ENCODE data around the gene DENND1C. TPM values are rescaled to one million over a fixed set of nuclear protein-coding genes. Genes with fewer than 3 reads are reported as not detected.

Gene DENND1C
- total RNA-seq, 4 donors from 2014 or later: 1.0 to 7.6 (median 4.6) TPM

GRCh38 chr19:6524311-6524710 is 42.7 kb upstream of the DENND1C start:
- no peak for ATAC-seq (ENCODE audit: low FRiP score)
- no peak for DNase-seq (ENCODE audit: low spot score)
- TF ChIP-seq CTCF (IDR thresholded peaks at IDR 0.05): no peak

DNA sequence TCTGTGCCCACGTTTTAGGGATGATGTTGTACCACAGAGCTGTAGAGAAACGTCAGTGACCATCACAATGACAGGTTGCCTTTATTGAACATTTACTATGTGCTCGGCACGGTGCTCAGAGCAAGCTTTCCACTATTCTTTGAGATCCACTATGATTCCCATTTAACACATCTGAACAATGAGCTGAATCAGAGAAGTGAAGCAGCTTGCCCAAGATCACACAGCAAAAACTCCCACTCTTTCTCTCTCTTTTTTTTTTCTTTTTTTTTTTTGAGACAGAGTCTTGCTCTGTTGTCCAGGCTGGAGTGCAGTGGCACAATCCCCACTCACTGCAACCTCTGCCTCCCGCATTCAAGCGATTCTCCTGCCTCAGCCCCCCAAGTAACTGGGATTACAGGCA is 41.1 kb upstream of the DENND1C start:
- DNase-seq (ENCODE audit: low spot score) (no peak), ATAC-seq (ENCODE audit: low FRiP score) (no peak)
- no peak for TF ChIP-seq CTCF (IDR thresholded peaks at IDR 0.05)

DNA sequence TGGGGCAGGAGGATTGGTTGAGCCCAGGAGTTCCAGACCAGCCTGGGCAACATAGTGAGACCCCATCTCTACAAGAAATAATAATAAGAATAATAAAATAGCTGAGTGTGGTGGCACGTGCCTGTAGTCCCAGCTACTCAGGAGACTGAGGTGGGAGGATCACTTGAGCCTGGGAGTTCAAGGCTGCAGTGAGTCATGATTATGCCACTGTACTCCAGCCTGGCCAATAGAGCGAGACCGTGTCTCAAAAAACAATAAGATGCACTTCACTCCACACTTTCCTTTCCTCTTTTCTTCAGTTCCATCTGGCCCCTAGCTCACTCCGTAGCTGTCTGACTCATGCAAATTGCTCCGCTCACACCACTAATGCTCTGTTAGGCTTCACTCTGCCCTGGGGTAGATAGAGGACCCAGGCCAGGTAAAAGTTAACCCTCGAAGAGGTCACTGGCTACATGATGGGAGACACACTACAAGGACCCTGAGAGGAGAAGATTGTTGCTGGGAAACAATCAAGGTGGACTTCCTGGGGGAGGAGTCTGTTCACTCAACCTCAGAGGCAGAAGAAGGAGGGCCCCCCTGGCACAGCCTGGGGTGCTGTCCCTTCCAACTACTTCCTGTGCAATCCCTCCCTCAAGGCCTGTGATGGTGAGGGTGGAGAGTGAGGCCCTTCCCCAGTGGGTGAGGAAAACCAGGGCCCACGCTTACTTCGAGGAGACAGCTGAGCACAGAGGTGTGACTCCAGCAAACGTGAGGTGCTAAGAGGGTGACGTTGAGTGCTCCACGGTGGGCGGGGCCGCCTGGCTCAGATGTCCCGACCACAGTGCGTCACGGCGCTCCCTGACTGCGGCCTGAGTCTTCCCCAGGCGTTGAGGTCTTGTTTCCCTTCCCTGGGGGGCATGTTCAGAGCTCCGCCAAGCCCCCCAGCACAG is 40.4 kb upstream of the DENND1C start:
- DNase-seq (ENCODE audit: low spot score): no peak
- no peak for ATAC-seq (ENCODE audit: low FRiP score)
- no peak for TF ChIP-seq CTCF (IDR thresholded peaks at IDR 0.05)

DNA sequence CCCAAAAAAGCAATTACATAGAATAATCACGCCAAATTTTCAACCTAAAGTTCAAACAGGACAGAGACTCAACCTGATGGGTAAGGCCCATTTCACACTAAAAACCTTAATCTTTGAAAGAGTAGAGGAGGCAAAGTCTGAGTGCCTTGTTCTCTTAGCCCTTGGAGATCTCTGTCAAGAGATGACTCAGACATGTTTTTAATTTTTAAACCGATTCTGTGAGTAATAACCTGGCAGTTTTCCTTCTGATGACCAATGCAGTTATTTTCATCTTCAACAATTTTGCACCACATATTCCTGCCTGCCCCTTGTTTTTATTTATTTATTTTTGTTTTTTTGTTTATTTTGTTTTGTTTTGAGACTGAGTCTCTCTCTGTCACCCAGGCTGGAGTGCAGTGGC is 37.7 kb upstream of the DENND1C start:
- TF ChIP-seq CTCF (IDR thresholded peaks at IDR 0.05): no peak
- DNase-seq (ENCODE audit: low spot score): no peak
- ATAC-seq (ENCODE audit: low FRiP score): no peak

GRCh38 chr19:6518145-6518911 is 36.7 kb upstream of the DENND1C start:
- no peak for ATAC-seq (ENCODE audit: low FRiP score)
- TF ChIP-seq CTCF (IDR thresholded peaks at IDR 0.05): no peak
- no peak for DNase-seq (ENCODE audit: low spot score)

- ATAC-seq (ENCODE audit: low FRiP score) (peak; percentile 83), DNase-seq (ENCODE audit: low spot score) (peak; percentile 85)
- TF ChIP-seq CTCF (IDR thresholded peaks at IDR 0.05): peak in 2 of 3 donors; percentile 71 to 83
Observed at GRCh38 chr19:6516659-6517291, 35.2 kb upstream of the DENND1C start.
